Caki2 (cell line): ENCODE measurements around the gene PCDHGA8. TPM values are rescaled to one million over a fixed set of nuclear protein-coding genes. Genes with fewer than 3 reads are reported as not detected.

Experiments used
- total RNA-seq: library from RNA; depleted of rRNA; stranded (reverse); fragments of >200 nt; shearing (Covaris generic); gene quantifications from 2 replicates; pipeline ENCODE4 v1.2.3, GENCODE V29; 2014; ENCODE audit warnings: low replicate concordance; rRNA removed

The PCDHGA8 gene
- total RNA-seq, 1 experiment from 2014 or later, result not detected

Other genes starting within 250 kb of the PCDHGA8 start
- gene PCDHB6, start 242.6 kb upstream of the PCDHGA8 start, total RNA-seq, result not detected in 2 replicates
- 0.90 and 1.2 TPM in 2 replicates for gene PCDHB7, start 220.0 kb upstream of the PCDHGA8 start, total RNA-seq
- gene PCDHB8, start 214.8 kb upstream of the PCDHGA8 start, total RNA-seq, result not detected in 2 replicates
- 3.1 and 4.1 TPM in 2 replicates for gene PCDHB16, start 210.2 kb upstream of the PCDHGA8 start, total RNA-seq
- 1.1 and 1.6 TPM in 2 replicates for gene PCDHB9, start 205.5 kb upstream of the PCDHGA8 start, total RNA-seq
- 0.41 and 1.2 TPM in 2 replicates for gene PCDHB10, start 200.3 kb upstream of the PCDHGA8 start, total RNA-seq
- 0.61 TPM in 1 of 2 replicates, not detected in the other for gene PCDHB11, start 193.0 kb upstream of the PCDHGA8 start, total RNA-seq
- 0.35 TPM in 1 of 2 replicates, not detected in the other for gene PCDHB12, start 183.9 kb upstream of the PCDHGA8 start, total RNA-seq
- 0.44 and 0.93 TPM in 2 replicates for gene PCDHB13, start 178.7 kb upstream of the PCDHGA8 start, total RNA-seq
- 0.29 and 7.7 TPM in 2 replicates for gene PCDHB14, start 169.3 kb upstream of the PCDHGA8 start, total RNA-seq
- not detected in 2 replicates for gene PCDHB15, start 147.2 kb upstream of the PCDHGA8 start, total RNA-seq
- not detected in 2 replicates for gene SLC25A2, start 88.6 kb upstream of the PCDHGA8 start, total RNA-seq
- gene TAF7, start 71.8 kb upstream of the PCDHGA8 start, total RNA-seq, result 103 and 109 TPM in 2 replicates
- 0.07 TPM in 1 of 2 replicates, not detected in the other for gene PCDHGA1, start 62.1 kb upstream of the PCDHGA8 start, total RNA-seq
- gene PCDHGA2, start 53.9 kb upstream of the PCDHGA8 start, total RNA-seq, result not detected in 2 replicates
- not detected in 2 replicates for gene PCDHGA3, start 48.8 kb upstream of the PCDHGA8 start, total RNA-seq
- 0.06 TPM in 1 of 2 replicates, not detected in the other for gene PCDHGB1, start 42.5 kb upstream of the PCDHGA8 start, total RNA-seq
- not detected in 2 replicates for gene PCDHGA4, start 37.6 kb upstream of the PCDHGA8 start, total RNA-seq
- 0.34 TPM in 1 of 2 replicates, not detected in the other for gene PCDHGB2, start 32.6 kb upstream of the PCDHGA8 start, total RNA-seq
- 0.24 TPM in 1 of 2 replicates, not detected in the other for gene PCDHGA5, start 28.5 kb upstream of the PCDHGA8 start, total RNA-seq
- not detected in 2 replicates for gene PCDHGB3, start 22.4 kb upstream of the PCDHGA8 start, total RNA-seq
- 1.6 TPM in 1 of 2 replicates, not detected in the other for gene PCDHGA6, start 18.7 kb upstream of the PCDHGA8 start, total RNA-seq
- not detected in 2 replicates for gene PCDHGA7, start 9.9 kb upstream of the PCDHGA8 start, total RNA-seq
- gene PCDHGB4, start 4.9 kb upstream of the PCDHGA8 start, total RNA-seq, result not detected in 2 replicates
- gene PCDHGB5, start 5.3 kb downstream of the PCDHGA8 start, total RNA-seq, result not detected in 2 replicates
- not detected in 2 replicates for gene PCDHGA9, start 10.1 kb downstream of the PCDHGA8 start, total RNA-seq
- gene PCDHGB6, start 15.4 kb downstream of the PCDHGA8 start, total RNA-seq, result 0.75 and 1.3 TPM in 2 replicates
- 0.14 TPM in 1 of 2 replicates, not detected in the other for gene PCDHGA10, start 20.4 kb downstream of the PCDHGA8 start, total RNA-seq
- gene PCDHGB7, start 25.0 kb downstream of the PCDHGA8 start, total RNA-seq, result 0.03 and 0.64 TPM in 2 replicates
- not detected in 2 replicates for gene PCDHGA11, start 28.4 kb downstream of the PCDHGA8 start, total RNA-seq
- gene PCDHGA12, start 37.9 kb downstream of the PCDHGA8 start, total RNA-seq, result not detected in 2 replicates
- gene PCDHGC3, start 83.3 kb downstream of the PCDHGA8 start, total RNA-seq, result 15.4 and 27.2 TPM in 2 replicates
- gene PCDHGC4, start 92.4 kb downstream of the PCDHGA8 start, total RNA-seq, result not detected in 2 replicates
- not detected in 2 replicates for gene PCDHGC5, start 96.4 kb downstream of the PCDHGA8 start, total RNA-seq
- 17.0 and 43.6 TPM in 2 replicates for gene DIAPH1, start 226.4 kb downstream of the PCDHGA8 start, total RNA-seq
- gene HDAC3, start 244.2 kb downstream of the PCDHGA8 start, total RNA-seq, result 89.9 and 114 TPM in 2 replicates
- 2.6 and 2.7 TPM in 2 replicates for gene RELL2, start 244.4 kb downstream of the PCDHGA8 start, total RNA-seq